Astrocyte of the spinal cord (primary cell): Measurements from ENCODE around the gene TENM4.

ENCODE experiments used
- DNase-seq: peaks from one replicate; pipeline ENCODE4 v3.0.0; 2011; ENCODE audit warnings: low read depth, low spot score
- H3K4me3 ChIP-seq: 2 replicates; pipeline ENCODE4 v1.5.1; 2011; ENCODE audit warnings: low read depth, mild to moderate bottlenecking, low read length, moderate library complexity
- in situ Hi-C: cut with HindIII; loops from 2 replicates; pipeline ENCODE4 v1.10.0; 2017; ENCODE audit warnings: low sequenced_read_pairs
- TF ChIP-seq, protein P1 (sequence below): IDR thresholded peaks from 2 replicates; pipeline ENCODE4 v1.5.1; 2012; ENCODE audit warnings: low read depth, mild to moderate bottlenecking, low read length, inconsistent platforms

TENM4 gene

DNA sequence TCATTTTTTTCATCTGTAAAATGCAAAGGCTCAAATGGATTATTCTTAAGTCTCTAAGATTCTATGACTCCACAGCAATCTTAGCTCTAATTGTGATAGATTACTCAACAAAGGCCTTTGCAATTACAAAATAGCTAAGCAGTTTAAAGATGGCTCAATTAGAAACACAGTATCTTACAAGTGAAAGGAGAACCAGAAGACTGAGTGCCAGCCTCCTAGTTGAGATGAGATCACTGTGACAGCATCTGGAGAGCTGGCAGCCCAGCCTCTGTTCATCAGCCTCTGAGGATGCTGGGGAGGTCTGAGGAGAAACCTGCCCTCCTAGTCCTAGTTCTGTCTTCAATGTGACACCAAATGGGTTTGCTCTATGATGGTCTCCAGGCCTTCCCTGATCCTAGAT is 707.8 kb downstream of the TENM4 start:
- H3K4me3 ChIP-seq = no peak overlapping the region
- no peak for DNase-seq
- TF ChIP-seq, protein P1, sequence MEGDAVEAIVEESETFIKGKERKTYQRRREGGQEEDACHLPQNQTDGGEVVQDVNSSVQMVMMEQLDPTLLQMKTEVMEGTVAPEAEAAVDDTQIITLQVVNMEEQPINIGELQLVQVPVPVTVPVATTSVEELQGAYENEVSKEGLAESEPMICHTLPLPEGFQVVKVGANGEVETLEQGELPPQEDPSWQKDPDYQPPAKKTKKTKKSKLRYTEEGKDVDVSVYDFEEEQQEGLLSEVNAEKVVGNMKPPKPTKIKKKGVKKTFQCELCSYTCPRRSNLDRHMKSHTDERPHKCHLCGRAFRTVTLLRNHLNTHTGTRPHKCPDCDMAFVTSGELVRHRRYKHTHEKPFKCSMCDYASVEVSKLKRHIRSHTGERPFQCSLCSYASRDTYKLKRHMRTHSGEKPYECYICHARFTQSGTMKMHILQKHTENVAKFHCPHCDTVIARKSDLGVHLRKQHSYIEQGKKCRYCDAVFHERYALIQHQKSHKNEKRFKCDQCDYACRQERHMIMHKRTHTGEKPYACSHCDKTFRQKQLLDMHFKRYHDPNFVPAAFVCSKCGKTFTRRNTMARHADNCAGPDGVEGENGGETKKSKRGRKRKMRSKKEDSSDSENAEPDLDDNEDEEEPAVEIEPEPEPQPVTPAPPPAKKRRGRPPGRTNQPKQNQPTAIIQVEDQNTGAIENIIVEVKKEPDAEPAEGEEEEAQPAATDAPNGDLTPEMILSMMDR = no peak
- in situ Hi-C loops = no loop called here

DNA sequence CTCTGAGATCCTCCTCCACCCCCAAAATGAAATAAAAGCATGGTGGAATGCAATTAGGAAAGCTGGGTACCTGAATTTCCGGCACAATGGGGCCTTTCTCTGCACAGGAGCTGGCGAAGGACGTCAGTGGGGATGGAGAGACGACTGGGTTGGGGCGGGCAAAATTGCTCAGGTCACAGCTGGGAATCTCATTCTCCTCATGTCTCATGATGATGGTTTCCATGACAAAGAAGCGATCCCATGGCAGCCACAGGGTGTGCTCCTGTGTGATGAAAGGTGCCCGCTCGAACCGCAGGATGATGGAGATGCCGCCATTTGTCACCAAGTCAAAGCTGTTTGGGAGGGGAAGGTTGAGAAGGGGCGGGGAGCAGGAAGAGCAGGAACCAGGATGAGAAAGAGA is 708.6 kb downstream of the TENM4 start:
- DNase-seq = no peak
- TF ChIP-seq, protein P1 = no peak
- H3K4me3 ChIP-seq = no peak overlapping the region
- in situ Hi-C loops = no loop called here

DNA sequence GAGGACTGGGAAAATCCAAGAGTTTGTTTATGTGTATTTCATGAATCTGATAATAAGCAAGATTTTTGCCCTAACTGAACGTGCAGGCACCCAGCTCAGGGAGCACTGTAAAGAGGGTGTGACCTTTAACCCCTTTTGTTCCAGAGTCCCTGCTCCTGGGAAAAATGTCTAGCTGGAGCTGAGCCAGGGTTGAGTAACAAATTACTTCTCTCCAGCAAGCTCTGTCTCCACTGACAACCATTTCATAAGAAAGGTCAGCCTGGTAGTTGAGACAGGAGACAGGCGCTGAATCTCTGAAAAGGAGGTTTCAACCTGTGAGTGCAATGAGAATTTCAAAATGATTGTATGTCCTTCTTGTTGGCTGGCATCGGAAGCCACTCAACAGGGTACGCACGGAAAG is 709.8 kb downstream of the TENM4 start:
- TF ChIP-seq, protein P1 = no peak
- no peak overlapping the region for H3K4me3 ChIP-seq
- in situ Hi-C loops = no loop called here
- DNase-seq = no peak

DNA sequence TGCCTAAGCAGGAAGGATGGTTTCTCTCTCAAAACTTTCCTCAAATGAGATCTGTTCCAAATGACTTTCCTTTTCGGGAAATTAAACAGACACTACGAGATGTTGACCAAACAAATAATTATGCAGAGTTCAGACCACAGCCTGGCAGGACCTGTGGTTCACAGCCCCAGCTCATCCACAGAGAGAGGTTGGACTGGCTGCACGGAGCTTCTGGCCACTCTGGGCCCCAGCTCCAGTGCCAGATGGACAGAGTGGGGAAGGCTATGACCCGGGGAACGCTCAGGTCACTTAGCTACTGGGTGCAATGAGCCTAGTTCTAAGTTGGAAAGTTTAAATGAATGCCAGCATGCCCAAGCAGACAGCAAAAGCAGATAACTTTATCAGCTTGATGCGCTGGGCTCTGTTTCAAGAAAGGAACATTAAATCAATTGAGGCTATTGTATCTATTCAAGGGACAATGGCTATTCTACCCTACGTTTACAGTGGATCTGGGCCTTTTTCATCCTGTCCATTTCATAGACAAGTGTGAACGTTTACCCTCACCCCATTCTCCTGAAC is 710.5 kb downstream of the TENM4 start:
- no peak overlapping the region for H3K4me3 ChIP-seq
- DNase-seq = no peak
- in situ Hi-C loops = no loop called here
- TF ChIP-seq, protein P1 = no peak

DNA sequence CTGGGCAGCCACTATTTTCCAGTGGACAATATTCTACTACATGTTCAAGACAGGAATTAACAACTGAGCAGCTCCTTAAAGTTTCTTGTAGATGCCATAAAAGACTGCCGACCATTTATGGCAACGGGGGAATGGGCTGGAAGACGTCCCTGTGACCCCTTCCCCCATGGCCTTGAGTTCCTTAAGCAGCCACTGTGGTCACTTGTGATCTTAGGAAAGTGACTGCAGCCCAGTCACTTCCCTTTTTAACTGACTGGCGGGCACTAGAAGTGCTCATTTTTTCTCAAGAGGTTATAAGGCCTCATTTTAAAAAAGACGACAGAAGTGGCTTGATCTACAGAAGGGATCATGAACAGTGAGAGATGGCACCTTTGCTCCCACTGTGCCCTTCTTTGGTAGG is 713.0 kb downstream of the TENM4 start:
- TF ChIP-seq, protein P1 = no peak
- in situ Hi-C loops = no loop called here
- no peak for DNase-seq
- no peak overlapping the region for H3K4me3 ChIP-seq

DNA sequence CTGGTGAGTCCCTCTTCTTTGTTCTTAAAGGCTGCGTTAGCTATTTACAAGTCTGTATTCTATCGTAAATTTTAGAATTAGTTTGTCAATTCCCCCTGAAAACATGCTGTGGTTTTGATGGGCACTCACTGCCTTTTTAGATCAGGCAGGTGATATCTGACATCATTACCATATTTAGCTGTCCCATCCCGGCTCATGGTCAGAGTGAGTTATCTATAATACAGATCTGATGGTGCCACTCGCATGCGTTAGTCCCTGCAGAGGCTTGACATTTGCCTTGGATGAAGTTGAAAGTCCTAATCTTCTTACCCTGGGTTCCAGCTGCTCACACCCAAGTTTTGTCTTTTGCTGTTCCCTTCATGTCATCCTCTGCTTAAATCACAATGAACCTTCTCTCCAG is 715.6 kb downstream of the TENM4 start:
- DNase-seq = no peak
- in situ Hi-C loops = no loop called here
- H3K4me3 ChIP-seq = no peak overlapping the region
- TF ChIP-seq, protein P1 = no peak

DNA sequence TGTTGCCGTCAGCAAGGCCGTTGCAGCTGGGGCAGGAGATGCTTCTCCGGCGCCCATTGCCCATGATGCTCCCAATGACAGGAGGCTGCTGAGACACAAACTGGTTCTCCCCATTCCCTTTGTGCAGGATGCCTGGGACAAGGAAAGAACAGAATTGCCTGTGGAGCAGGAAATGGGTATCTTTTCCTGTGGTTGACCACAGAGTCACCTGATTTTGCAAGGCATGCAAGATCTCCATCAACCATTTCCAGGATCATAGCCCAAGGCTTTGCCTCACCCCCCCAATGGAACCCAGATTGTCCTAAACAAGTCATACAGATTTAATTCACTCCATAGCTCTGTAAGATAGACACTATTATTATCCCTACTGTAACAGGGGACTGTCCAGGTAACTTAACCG is 718.0 kb downstream of the TENM4 start:
- TF ChIP-seq, protein P1 = no peak
- no peak overlapping the region for H3K4me3 ChIP-seq
- peak; percentile 48 for DNase-seq
- in situ Hi-C loops = no loop called here
